NT2/D1 (cell line): Measurements from ENCODE around the gene TBX20.

ENCODE experiments used
- DNase-seq: peaks from one replicate; pipeline ENCODE4 v3.0.0-alpha.2; 2011; ENCODE audit warnings: low read depth, low spot score
- H3K27me3 ChIP-seq: 2 replicates; pipeline ENCODE4 v1.6.0; 2011; ENCODE audit warnings: mild to moderate bottlenecking; ENCODE audit not compliant: insufficient read length, insufficient read depth
- H3K36me3 ChIP-seq: 2 replicates; pipeline ENCODE4 v1.6.1; 2011; ENCODE audit warnings: mild to moderate bottlenecking, low read length, mixed read lengths; ENCODE audit not compliant: insufficient read depth, insufficient read length
- H3K4me1 ChIP-seq: 2 replicates; pipeline ENCODE4 v1.5.1; 2011; ENCODE audit not compliant: insufficient read depth, insufficient read length
- H3K4me3 ChIP-seq: 2 replicates; pipeline ENCODE4 v1.5.1; 2011; ENCODE audit warnings: low read depth; ENCODE audit not compliant: insufficient read length
- H3K9ac ChIP-seq: 2 replicates; pipeline ENCODE4 v1.6.0; 2011; ENCODE audit warnings: low read depth; ENCODE audit not compliant: insufficient read length
- H3K9me3 ChIP-seq: 2 replicates; pipeline ENCODE4 v1.5.1; 2011; ENCODE audit warnings: mild to moderate bottlenecking, low read length; ENCODE audit not compliant: insufficient read depth
- SUZ12 ChIP-seq: IDR thresholded peaks from 2 replicates; pipeline ENCODE4 v1.6.1; 2011; ENCODE audit not compliant: insufficient read length, insufficient read depth; ENCODE audit errors: extremely low read depth
- YY1 ChIP-seq: IDR thresholded peaks from 2 replicates; pipeline ENCODE4 v1.6.1; 2011; ENCODE audit not compliant: insufficient read length, insufficient read depth
- ZNF274 ChIP-seq: IDR thresholded peaks from 2 replicates; pipeline ENCODE4 v1.6.1; 2011; ENCODE audit warnings: mild to moderate bottlenecking, low read depth, low read length

Gene TBX20

GRCh38 chr7:35259523-35259908, 5.6 kb upstream of the TBX20 start:
- DNase-seq: no peak
- TF ChIP-seq SUZ12: no peak
- no peak for TF ChIP-seq YY1
- TF ChIP-seq ZNF274: no peak
- peaks cover 95% of the 10 kb centered on the region for H3K27me3 ChIP-seq
- H3K4me3 ChIP-seq: no peak overlapping the region
- peaks cover 8% of the 10 kb centered on the region for H3K4me1 ChIP-seq
- no peak overlapping the region for H3K9ac ChIP-seq
- no peaks in the 10 kb centered on the region for H3K36me3 ChIP-seq
- no peaks in the 10 kb centered on the region for H3K9me3 ChIP-seq

DNA sequence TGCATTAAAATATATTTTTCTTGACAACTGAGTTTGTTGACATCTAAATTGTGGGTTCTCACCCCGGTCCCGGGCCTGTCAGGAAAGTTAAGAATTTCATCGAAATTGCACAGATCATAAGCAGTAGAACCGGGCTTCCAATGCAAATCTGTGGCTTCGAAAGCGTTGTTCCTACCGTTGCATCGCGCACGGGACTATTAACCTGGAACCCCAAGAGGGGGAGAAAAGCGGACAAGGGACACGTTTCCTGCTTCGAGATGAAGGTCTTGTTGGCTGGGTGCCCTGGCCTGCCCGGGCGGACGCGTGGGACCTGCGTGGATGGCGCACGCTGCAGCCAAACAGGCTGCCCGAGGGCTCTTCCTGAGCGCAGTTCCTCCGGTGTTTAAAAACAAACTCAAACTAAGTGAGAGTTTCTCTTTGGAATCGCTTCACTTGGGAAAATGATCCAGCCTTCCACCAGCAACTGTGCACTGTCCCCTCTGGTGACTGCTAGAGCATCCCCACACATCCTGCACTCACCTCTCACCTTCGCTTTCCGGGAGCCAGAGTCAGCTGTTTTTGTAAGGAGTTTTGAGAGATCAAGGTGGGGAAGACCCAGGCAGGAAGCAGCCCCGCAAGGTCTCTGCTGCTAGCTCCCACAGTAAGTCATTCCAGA, 5.1 kb upstream of the TBX20 start:
- H3K36me3 ChIP-seq: no peaks in the 10 kb centered on the region
- H3K27me3 ChIP-seq: peaks cover 100% of the 10 kb centered on the region
- H3K4me3 ChIP-seq: peak overlapping the region; percentile 2
- H3K4me1 ChIP-seq: peaks cover 8% of the 10 kb centered on the region
- DNase-seq: no peak
- no peaks in the 10 kb centered on the region for H3K9me3 ChIP-seq
- H3K9ac ChIP-seq: no peak overlapping the region
- TF ChIP-seq YY1 (no peak), SUZ12 (no peak), ZNF274 (no peak)

- DNase-seq: no peak
- Histone ChIP-seq H3K4me3 (peak overlapping the region; percentile 36), H3K9me3 (no peaks in the 10 kb centered on the region), H3K9ac (peak overlapping the region; percentile 36), H3K4me1 (peaks cover 8% of the 10 kb centered on the region), H3K27me3 (peaks cover 99% of the 10 kb centered on the region), H3K36me3 (no peaks in the 10 kb centered on the region)
- TF ChIP-seq SUZ12 (peak; percentile 81), YY1 (no peak), ZNF274 (no peak)
Measured at GRCh38 chr7:35258125-35258867, 4.4 kb upstream of the TBX20 start.

DNA sequence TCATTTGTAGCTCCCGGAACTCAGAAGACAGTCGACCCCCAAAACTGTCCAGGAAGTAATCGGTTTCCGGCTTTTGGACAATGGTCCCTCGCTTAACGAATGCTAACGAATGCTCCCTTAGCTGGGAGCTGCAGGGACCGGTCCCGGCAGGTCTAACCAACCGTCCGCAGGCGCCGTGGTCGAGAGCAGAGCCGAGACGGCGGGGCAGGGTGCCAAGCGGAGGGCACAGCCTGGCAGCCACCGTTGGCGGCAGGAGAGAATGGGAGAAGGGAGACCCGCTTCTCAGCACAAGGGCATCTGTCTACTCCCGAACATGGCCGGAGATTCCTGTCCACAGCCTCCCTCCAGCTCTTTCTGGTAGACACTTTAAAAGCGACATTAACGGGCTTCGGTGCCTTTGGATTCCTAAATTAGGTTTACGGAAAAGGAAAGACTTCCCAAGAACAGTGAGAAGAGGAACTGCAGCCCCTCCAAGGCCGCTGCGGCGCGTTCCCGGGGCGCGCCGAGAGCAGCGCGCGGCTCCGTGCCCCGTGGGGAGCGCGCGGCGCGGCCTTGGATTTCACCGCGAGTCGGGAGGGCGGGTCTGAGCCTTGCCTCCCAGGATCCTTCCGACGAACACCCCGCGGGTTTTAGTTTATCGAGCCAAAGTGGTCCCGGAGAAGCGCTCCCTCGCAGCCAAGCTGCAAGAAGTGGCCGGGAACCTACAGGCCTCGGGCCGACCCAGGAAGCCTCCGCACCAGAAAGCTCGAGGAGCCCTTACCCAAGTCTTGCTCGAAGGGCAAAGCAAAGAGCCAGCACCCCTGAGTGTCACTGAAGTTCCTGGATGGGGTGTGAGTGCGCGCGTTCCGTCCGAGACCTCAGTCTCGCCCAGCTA, 3.6 kb upstream of the TBX20 start:
- peaks cover 99% of the 10 kb centered on the region for H3K27me3 ChIP-seq
- peaks cover 8% of the 10 kb centered on the region for H3K4me1 ChIP-seq
- no peak for TF ChIP-seq YY1
- TF ChIP-seq SUZ12: peak; percentile 60
- DNase-seq: no peak
- H3K36me3 ChIP-seq: no peaks in the 10 kb centered on the region
- peak overlapping the region; percentile 36 for H3K4me3 ChIP-seq
- H3K9me3 ChIP-seq: no peaks in the 10 kb centered on the region
- H3K9ac ChIP-seq: peak overlapping the region; percentile 53

DNA sequence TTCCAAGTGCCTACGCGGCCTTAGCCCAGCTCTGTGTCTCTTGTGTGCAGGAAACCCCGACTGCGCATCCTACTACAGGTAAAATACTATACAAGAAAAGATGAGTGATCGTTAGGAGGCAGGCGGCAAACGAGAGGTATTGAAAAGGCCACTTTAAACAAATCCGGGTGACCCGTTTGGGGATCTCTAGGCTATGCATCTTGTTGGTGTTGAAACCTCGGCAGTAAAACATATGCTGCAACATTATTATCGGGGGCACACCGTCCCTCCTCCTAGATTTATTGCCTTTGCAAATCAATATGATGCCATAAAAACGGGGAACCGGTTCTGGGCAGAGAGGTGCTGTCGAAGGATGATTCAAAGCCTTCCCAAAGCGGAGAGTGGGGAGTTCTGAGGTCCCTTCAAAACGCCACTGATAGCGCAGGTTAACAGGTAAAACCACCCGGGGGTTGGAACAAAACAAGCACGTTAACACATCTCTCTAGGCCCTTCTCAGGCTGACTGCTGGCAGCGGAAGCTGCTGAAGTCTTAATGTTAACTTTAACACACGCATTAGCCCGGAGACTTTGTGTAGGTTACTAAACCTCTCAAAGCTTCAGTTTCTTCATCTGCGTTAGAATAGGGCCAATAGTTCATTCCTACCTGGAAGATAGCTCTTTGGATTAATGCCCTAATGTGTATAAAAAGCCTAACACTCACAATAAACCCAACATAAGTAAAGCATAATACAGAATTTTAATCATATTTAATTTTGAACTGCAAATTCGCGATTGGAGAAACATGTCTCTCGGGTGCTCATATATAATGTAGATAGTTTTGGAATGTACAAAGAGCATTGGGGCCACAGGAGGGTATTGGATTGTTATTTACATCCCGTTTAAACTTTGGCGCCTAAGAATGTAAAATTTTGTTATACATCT, 2.6 kb upstream of the TBX20 start:
- TF ChIP-seq YY1 (no peak), ZNF274 (no peak), SUZ12 (peak; percentile 38)
- H3K9ac ChIP-seq: no peak overlapping the region
- no peak overlapping the region for H3K4me3 ChIP-seq
- H3K4me1 ChIP-seq: peaks cover 8% of the 10 kb centered on the region
- H3K36me3 ChIP-seq: no peaks in the 10 kb centered on the region
- peaks cover 99% of the 10 kb centered on the region for H3K27me3 ChIP-seq
- no peak for DNase-seq
- no peaks in the 10 kb centered on the region for H3K9me3 ChIP-seq

- H3K9ac ChIP-seq: no peak overlapping the region
- no peak overlapping the region for H3K4me3 ChIP-seq
- DNase-seq: no peak
- no peaks in the 10 kb centered on the region for H3K36me3 ChIP-seq
- no peak for TF ChIP-seq ZNF274
- TF ChIP-seq SUZ12: peak; percentile 61
- peaks cover 8% of the 10 kb centered on the region for H3K4me1 ChIP-seq
- peaks cover 99% of the 10 kb centered on the region for H3K27me3 ChIP-seq
- no peaks in the 10 kb centered on the region for H3K9me3 ChIP-seq
Measured at GRCh38 chr7:35255443-35256255, 1.7 kb upstream of the TBX20 start.
